K562 (cell line): ENCODE data around the gene TMEFF1. TPM values are rescaled to one million over a fixed set of nuclear protein-coding genes. Genes with fewer than 3 reads are reported as not detected.

Experiments
- ATAC-seq: fragments of 200-7000 bp; cut with Tn5 transposase; 3 replicates; pipeline ENCODE4 v1.9.1; 2020; ENCODE audit warnings: moderate library complexity
- Bru-seq: library from RNA; stranded (reverse); fragments of 400-500 nt; gene quantifications from one replicate; lab custom pipeline; 2021; lab: Mats Ljungman, UMichigan
- BruChase-seq, 2 experiments: library from RNA; stranded (reverse); fragments of 400-500 nt; gene quantifications; one replicate each; lab custom pipeline; 2021; lab: Mats Ljungman, UMichigan
- BruUV-seq: library from RNA; stranded (reverse); fragments of 400-500 nt; replicated peaks from 2 replicates; lab custom pipeline; 2021; lab: Mats Ljungman, UMichigan
- CTCF ChIA-PET: fragments of 300-600 bp; formaldehyde crosslinking; extraction: SDS; loops from one replicate; lab custom pipeline; 2021; ENCODE audit warnings: low intra/inter-chr PET ratio; lab: Yijun Ruan, JAX
- POLR2A ChIA-PET: fragments of 300-600, 350-650 bp; sonication (Branson Sonifier 250); formaldehyde crosslinking; extraction: SDS; loops from one replicate; lab custom pipeline; 2021; ENCODE audit warnings: antibody characterized with exemption, inconsistent platforms; lab: Yijun Ruan, JAX
- DNase-seq, 4 experiments: peaks; one replicate each; pipeline versions ENCODE4 v3.0.0 to v3.0.0-alpha.2; 2011 to 2018; ENCODE audit warnings: low spot score in 3 of 4, mixed read lengths in 3 of 4; ENCODE audit errors: extremely low read depth in 1 of 4
- FAIRE-seq: peaks from 2 replicates; lab custom pipeline; 2011; peaks lifted over from hg19 to GRCh38; lab: Jason Lieb, UNC
- H2AFZ ChIP-seq: 2 replicates; pipeline ENCODE4 v1.6.0; 2011; ENCODE audit warnings: low read depth, low read length, control low read depth, inconsistent platforms
- H3K27ac ChIP-seq: fragments of 200-600 bp; 3 replicates; pipeline ENCODE4 v1.8.0; 2011; ENCODE audit warnings: low read depth, mild to moderate bottlenecking, control low read depth, inconsistent platforms, low read length, moderate library complexity, mixed read lengths; ENCODE audit errors: extremely low read depth
- H3K27me3 ChIP-seq, 2 experiments: fragments of 300-600 bp in 1 of 2; 2 replicates in 1 of 2; 3 replicates in 1 of 2; pipeline versions ENCODE4 v1.6.0 to v1.8.0; 2011; ENCODE audit warnings: inconsistent platforms in 2 of 2, low read length in 2 of 2, mild to moderate bottlenecking in 1 of 2, mixed read lengths in 1 of 2, moderate library complexity in 1 of 2; ENCODE audit not compliant: control insufficient read depth in 2 of 2, insufficient read depth in 2 of 2
- H3K36me3 ChIP-seq: fragments of 300-600 bp; 3 replicates; pipeline ENCODE4 v1.8.0; 2011; ENCODE audit warnings: mild to moderate bottlenecking, low read length, inconsistent platforms; ENCODE audit not compliant: control insufficient read depth, insufficient read depth
- H3K4me1 ChIP-seq, 2 experiments: fragments of 200-600 bp in 1 of 2; replicated peaks in 1 of 2; 2 replicates in 1 of 2; 3 replicates in 1 of 2; pipeline versions ENCODE4 v1.5.1 to v1.8.0; 2011; ENCODE audit warnings: inconsistent platforms in 2 of 2, low read length in 2 of 2, mild to moderate bottlenecking in 1 of 2, mixed read lengths in 1 of 2, moderate library complexity in 1 of 2; ENCODE audit not compliant: control insufficient read depth in 2 of 2, insufficient read depth in 2 of 2
- H3K4me2 ChIP-seq: 2 replicates; pipeline ENCODE4 v1.6.1; 2011; ENCODE audit warnings: low read length, control low read depth, inconsistent platforms, mixed read lengths; ENCODE audit not compliant: insufficient read depth
- H3K4me3 ChIP-seq: fragments of 200-600 bp; sonication (generic), shearing (Covaris generic); 2 replicates; pipeline ENCODE4 v1.5.1; 2016; ENCODE audit warnings: control low read depth, inconsistent platforms
- H3K79me2 ChIP-seq: fragments of 200-600 bp; 3 replicates; pipeline ENCODE4 v1.8.0; 2011; ENCODE audit warnings: low read length, inconsistent platforms; ENCODE audit not compliant: control insufficient read depth, insufficient read depth
- H3K9ac ChIP-seq, 2 experiments: 2 replicates each; pipeline versions ENCODE4 v1.6.0 to v1.6.1; 2011; ENCODE audit warnings: low read depth in 2 of 2, low read length in 2 of 2, control low read depth in 1 of 2, inconsistent platforms in 1 of 2, mild to moderate bottlenecking in 1 of 2, mixed read lengths in 1 of 2; ENCODE audit not compliant: insufficient read depth in 1 of 2
- H3K9me1 ChIP-seq: one replicate; pipeline ENCODE4 v1.6.0; 2011; ENCODE audit warnings: inconsistent platforms, mild to moderate bottlenecking, low read length, moderate library complexity; ENCODE audit not compliant: control insufficient read depth, insufficient read depth
- H3K9me3 ChIP-seq: replicated peaks from 2 replicates; pipeline ENCODE4 v1.5.1; 2011; ENCODE audit warnings: low read depth, low read length, inconsistent platforms; ENCODE audit not compliant: control insufficient read depth, insufficient read depth
- H4K20me1 ChIP-seq: replicated peaks from 2 replicates; pipeline ENCODE4 v1.6.1; 2011; ENCODE audit warnings: low read length, inconsistent platforms, mixed read lengths; ENCODE audit not compliant: control insufficient read depth, insufficient read depth
- CCAR2 ChIP-seq: fragments of 200-400 bp; formaldehyde crosslinking; IDR thresholded peaks from 2 replicates; pipeline ENCODE4 v1.6.1; 2017; ENCODE audit warnings: mild to moderate bottlenecking, low read depth, low read length
- EGR1 ChIP-seq: fragments of 450-650 bp; conservative IDR thresholded peaks from 2 replicates; pipeline ENCODE4 v1.6.1; 2017; ENCODE audit warnings: mild to moderate bottlenecking
- L3MBTL2 ChIP-seq: fragments of 450-650 bp; IDR thresholded peaks from 2 replicates; pipeline ENCODE4 v1.6.1; 2016; ENCODE audit warnings: mild to moderate bottlenecking, moderate library complexity
- WGBS: fragments of 100-300 bp; shearing (Covaris generic); methylation state at CpG from one replicate; pipeline ENCODE4 v1.1.6; 2016; ENCODE audit warnings: low coverage, mixed read lengths; ENCODE audit not compliant: insufficient coverage; ENCODE audit errors: missing lambda C conversion rate; 5-methylcytosine and 5-hydroxymethylcytosine counted together
- in situ Hi-C: fragments of 300-500 bp; cut with MboI; formaldehyde crosslinking; loops from 4 replicates; pipeline ENCODE4 v1.15.0; 2018; ENCODE audit warnings: inconsistent platforms, mixed read lengths
- intact Hi-C: fragments of 100-400 bp; cut with micrococcal nuclease; formaldehyde crosslinking; loops from 2 replicates; pipeline ENCODE4 v1.14.2; 2022
- long read RNA-seq, 3 experiments: library from polyadenylated mRNA in 2 of 3; library from RNA in 1 of 3; unstranded in 2 of 3; stranded (forward) in 1 of 3; transcript quantifications; one replicate each; pipeline ENCODE4 v2.0.0, GENCODE V29; 2019 to 2022
- polyA minus RNA-seq, 3 experiments: library from RNA; depleted of rRNA, polyadenylated mRNA; stranded (reverse); fragments of >200 nt; gene quantifications; 2 replicates each; pipeline ENCODE4 v1.2.3, GENCODE V29; 2011
- polyA plus RNA-seq, 8 experiments: library from polyadenylated mRNA; depleted of rRNA in 4 of 8; stranded (reverse) in 5 of 8; unstranded in 3 of 8; fragments of >200 nt; fragmentation: Nextera tagmentation in 2 of 8; fragmentation: Illumina TruSeq in 1 of 8; extraction: Ambion mirVana in 2 of 8; extraction: Trizol in 1 of 8; gene quantifications; 2 replicates each; pipeline versions ENCODE4 v1.2.1 to v1.2.3, GENCODE V29; 2011 to 2014; ENCODE audit warnings: inconsistent platforms in 1 of 8, missing spikeins in 1 of 8
- total RNA-seq, 7 experiments: library from RNA; depleted of rRNA in 6 of 7; stranded (reverse); fragments of >200 nt in 6 of 7; fragmentation: Illumina TruSeq in 2 of 7; extraction: Trizol in 2 of 7; gene quantifications; 2 replicates each; pipeline versions ENCODE4 v1.2.1 to v1.2.3, GENCODE V29; 2011 to 2021; ENCODE audit warnings: low replicate concordance in 1 of 7
- TF ChIP-seq, protein P1 (sequence below): conservative IDR thresholded peaks from 2 replicates; pipeline ENCODE4 v1.6.1; 2011; ENCODE audit warnings: low read depth, mild to moderate bottlenecking, low read length; ENCODE audit not compliant: control insufficient read depth
- TF ChIP-seq, protein P2 (sequence below), 3 experiments: IDR thresholded peaks in 2 of 3; conservative IDR thresholded peaks in 1 of 3; 2 replicates each; pipeline ENCODE4 v1.5.1; 2011 to 2012; ENCODE audit warnings: low read length in 3 of 3, mild to moderate bottlenecking in 3 of 3, control low read depth in 2 of 3, improper control_type of control experiment in 1 of 3, inconsistent platforms in 1 of 3, low read depth in 1 of 3, mixed read lengths in 1 of 3, moderate library complexity in 1 of 3; ENCODE audit not compliant: insufficient read depth in 2 of 3
- TF ChIP-seq, protein P3 (sequence below), 2 experiments: IDR thresholded peaks; 2 replicates each; pipeline ENCODE4 v1.6.1; 2011; ENCODE audit warnings: borderline replicate concordance in 1 of 2, control low read depth in 1 of 2, low read depth in 1 of 2, low read length in 1 of 2, mild to moderate bottlenecking in 1 of 2, mixed read lengths in 1 of 2, moderate library complexity in 1 of 2; ENCODE audit not compliant: insufficient read depth in 1 of 2, insufficient read length in 1 of 2, poor library complexity in 1 of 2, severe bottlenecking in 1 of 2; ENCODE audit errors: extremely low read depth in 1 of 2

Gene TMEFF1, protein sequence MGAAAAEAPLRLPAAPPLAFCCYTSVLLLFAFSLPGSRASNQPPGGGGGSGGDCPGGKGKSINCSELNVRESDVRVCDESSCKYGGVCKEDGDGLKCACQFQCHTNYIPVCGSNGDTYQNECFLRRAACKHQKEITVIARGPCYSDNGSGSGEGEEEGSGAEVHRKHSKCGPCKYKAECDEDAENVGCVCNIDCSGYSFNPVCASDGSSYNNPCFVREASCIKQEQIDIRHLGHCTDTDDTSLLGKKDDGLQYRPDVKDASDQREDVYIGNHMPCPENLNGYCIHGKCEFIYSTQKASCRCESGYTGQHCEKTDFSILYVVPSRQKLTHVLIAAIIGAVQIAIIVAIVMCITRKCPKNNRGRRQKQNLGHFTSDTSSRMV
- 0.19 and 0.32 TPM in 2 replicates for total RNA-seq (2011; cell fraction: chromatin; rRNA removed; ENCODE audit: low replicate concordance)
- total RNA-seq (2011; cell fraction: nucleolus; rRNA removed): not detected in 2 replicates
- 0.37 TPM in 1 of 2 replicates, not detected in the other for total RNA-seq (2011; cell fraction: nucleoplasm; rRNA removed)
- total RNA-seq (2014; rRNA removed): 0.49 and 0.59 TPM in 2 replicates
- total RNA-seq (2014; rRNA removed; fragmentation: Illumina TruSeq; extraction: Trizol): 0.11 TPM in 1 of 2 replicates, not detected in the other
- 0.07 TPM in 1 of 2 replicates, not detected in the other for total RNA-seq (2015; rRNA removed; fragmentation: Illumina TruSeq; extraction: Trizol)
- total RNA-seq (2021): 0.83 and 1.1 TPM in 2 replicates
- 0.04 and 0.08 TPM in 2 replicates for polyA plus RNA-seq (2011; rRNA removed)
- polyA plus RNA-seq (2011; cell fraction: cytosol; rRNA removed): 0.06 and 0.31 TPM in 2 replicates
- 0.06 and 0.28 TPM in 2 replicates for polyA plus RNA-seq (2011; cell fraction: nucleus; rRNA removed)
- polyA plus RNA-seq (2012): 0.09 and 0.18 TPM in 2 replicates
- polyA plus RNA-seq (2014; fragmentation: Illumina TruSeq; extraction: Trizol): 0.30 and 0.40 TPM in 2 replicates
- polyA plus RNA-seq (2014; fragmentation: Nextera tagmentation; extraction: Ambion mirVana): not detected
- polyA plus RNA-seq (2014; rRNA removed): 0.11 and 0.28 TPM in 2 replicates
- polyA minus RNA-seq (2011; rRNA and poly(A)+ RNA removed): 0.18 TPM in 1 of 2 replicates, not detected in the other
- 0.48 and 1.0 TPM in 2 replicates for polyA minus RNA-seq (2011; cell fraction: cytosol; rRNA and poly(A)+ RNA removed)
- 0.11 TPM in 1 of 2 replicates, not detected in the other for polyA minus RNA-seq (2011; cell fraction: nucleus; rRNA and poly(A)+ RNA removed)
- percentile 31 among the genes with signal in this experiment for Bru-seq, nascent RNA
- BruChase-seq, experiment 1, labeled RNA remaining after a 2-hour chase: not detected
- percentile 10 among the genes with signal in this experiment for BruChase-seq, experiment 2, labeled RNA remaining after a 6-hour chase
- long read RNA-seq, experiment 1, partial matches to known transcripts: 0 of 7 reads
- long read RNA-seq, experiment 1, other reads (novel, unspliced or antisense): 3 of 7 reads
- long read RNA-seq, experiment 2, partial matches to known transcripts: 0 of 3 reads
- long read RNA-seq, experiment 2, other reads (novel, unspliced or antisense): 3 of 3 reads
- long read RNA-seq, experiment 3, partial matches to known transcripts: 0 of 1 reads
- long read RNA-seq, experiment 3, other reads (novel, unspliced or antisense): 1 of 1 reads

DNA sequence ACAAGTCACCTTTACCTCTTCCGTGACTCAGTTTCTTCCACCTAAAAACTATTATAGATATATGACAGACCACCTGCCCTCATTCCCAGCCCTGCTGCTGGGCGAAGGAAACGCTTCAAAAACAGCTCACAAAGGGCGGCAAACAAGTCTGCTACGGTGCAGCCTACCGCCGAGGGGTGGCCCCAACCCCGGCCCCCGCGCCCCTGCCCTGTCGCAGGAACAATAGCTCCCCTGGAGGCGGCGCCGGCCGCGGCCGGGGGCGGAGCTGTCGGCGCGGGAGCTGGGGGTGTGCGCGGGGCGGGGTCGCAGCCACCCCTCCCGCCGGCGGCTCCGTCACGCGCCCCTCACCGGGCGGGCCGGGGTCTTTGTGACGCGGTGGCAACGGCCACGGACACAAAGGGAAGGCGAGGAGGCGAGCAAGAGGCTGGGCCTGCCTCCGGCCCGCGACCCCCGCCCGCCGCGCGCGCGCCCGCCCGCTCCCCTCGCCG is at the start of gene TMEFF1:
TMEFF1 (plus strand) TSS at position 362 of the 488 bp plus-strand sequence. CDS start 396 bp downstream, outside the sequence.
- H3K4me3 ChIP-seq: peak within 1 kb of the TSS; percentile 43
- WGBS: under 1% methylated on average over 11 of the region's 54 CpGs
- intact Hi-C loops: no loop called here
- H3K4me2 ChIP-seq: peak within 1 kb of the TSS; percentile 46
- ATAC-seq (peak; percentile 91), FAIRE-seq (no peak), DNase-seq (peak; percentile 75 to 89 (median 85))
- H3K9me1 ChIP-seq: no peaks in the 10 kb centered on the region
- H3K27ac ChIP-seq: no peak within 1 kb of the TSS
- no peaks in the 10 kb centered on the region for H4K20me1 ChIP-seq
- peaks cover 0 to 10% of the 10 kb centered on the region in 2 experiments; a peak in 4 of 5 replicates for H3K27me3 ChIP-seq
- no peaks in the 10 kb centered on the region for H3K79me2 ChIP-seq
- H3K36me3 ChIP-seq: no peaks in the 10 kb centered on the region
- POLR2A ChIA-PET: interaction anchor here (0.7 kb wide), 1 partner anchor 383 kb away, joined by 3 read pairs; no protein-coding TSS in a partner anchor
- peak within 1 kb of the TSS in 1 of 2 experiments; percentile 87; a peak in 2 of 4 replicates for H3K9ac ChIP-seq
- H3K9me3 ChIP-seq: no peaks in the 10 kb centered on the region; the same call in 1 of the 2 replicates
- no TSS peak for BruUV-seq
- CTCF ChIA-PET: interaction anchor here (0.6 kb wide), 1 partner anchor 15 kb away, joined by 3 read pairs; no protein-coding TSS in a partner anchor
- peaks cover 6 to 17% of the 10 kb centered on the region in 2 experiments; a peak in 4 of 5 replicates for H3K4me1 ChIP-seq
- in situ Hi-C loops: no loop called here
- peak within 1 kb of the TSS; percentile 77 for H2AFZ ChIP-seq
- TF ChIP-seq, protein P1, sequence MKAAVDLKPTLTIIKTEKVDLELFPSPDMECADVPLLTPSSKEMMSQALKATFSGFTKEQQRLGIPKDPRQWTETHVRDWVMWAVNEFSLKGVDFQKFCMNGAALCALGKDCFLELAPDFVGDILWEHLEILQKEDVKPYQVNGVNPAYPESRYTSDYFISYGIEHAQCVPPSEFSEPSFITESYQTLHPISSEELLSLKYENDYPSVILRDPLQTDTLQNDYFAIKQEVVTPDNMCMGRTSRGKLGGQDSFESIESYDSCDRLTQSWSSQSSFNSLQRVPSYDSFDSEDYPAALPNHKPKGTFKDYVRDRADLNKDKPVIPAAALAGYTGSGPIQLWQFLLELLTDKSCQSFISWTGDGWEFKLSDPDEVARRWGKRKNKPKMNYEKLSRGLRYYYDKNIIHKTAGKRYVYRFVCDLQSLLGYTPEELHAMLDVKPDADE: 0 out of 2 replicates have a peak, but pooled peaks have one; percentile 21
- peak; percentile 66; the same call in 1 of the 2 replicates for TF ChIP-seq L3MBTL2
- TF ChIP-seq, protein P2, sequence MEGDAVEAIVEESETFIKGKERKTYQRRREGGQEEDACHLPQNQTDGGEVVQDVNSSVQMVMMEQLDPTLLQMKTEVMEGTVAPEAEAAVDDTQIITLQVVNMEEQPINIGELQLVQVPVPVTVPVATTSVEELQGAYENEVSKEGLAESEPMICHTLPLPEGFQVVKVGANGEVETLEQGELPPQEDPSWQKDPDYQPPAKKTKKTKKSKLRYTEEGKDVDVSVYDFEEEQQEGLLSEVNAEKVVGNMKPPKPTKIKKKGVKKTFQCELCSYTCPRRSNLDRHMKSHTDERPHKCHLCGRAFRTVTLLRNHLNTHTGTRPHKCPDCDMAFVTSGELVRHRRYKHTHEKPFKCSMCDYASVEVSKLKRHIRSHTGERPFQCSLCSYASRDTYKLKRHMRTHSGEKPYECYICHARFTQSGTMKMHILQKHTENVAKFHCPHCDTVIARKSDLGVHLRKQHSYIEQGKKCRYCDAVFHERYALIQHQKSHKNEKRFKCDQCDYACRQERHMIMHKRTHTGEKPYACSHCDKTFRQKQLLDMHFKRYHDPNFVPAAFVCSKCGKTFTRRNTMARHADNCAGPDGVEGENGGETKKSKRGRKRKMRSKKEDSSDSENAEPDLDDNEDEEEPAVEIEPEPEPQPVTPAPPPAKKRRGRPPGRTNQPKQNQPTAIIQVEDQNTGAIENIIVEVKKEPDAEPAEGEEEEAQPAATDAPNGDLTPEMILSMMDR (IDR thresholded peaks at IDR 0.05 in 2 of 3, conservative IDR thresholded peaks at IDR 0.05 in 1 of 3; ENCODE audit: insufficient read depth in 2 of 3, low read depth in 1 of 3, low read length in 3 of 3): peak in 1 of 3 experiments; percentile 61; a peak in 2 of 6 replicates
- TF ChIP-seq, protein P3, sequence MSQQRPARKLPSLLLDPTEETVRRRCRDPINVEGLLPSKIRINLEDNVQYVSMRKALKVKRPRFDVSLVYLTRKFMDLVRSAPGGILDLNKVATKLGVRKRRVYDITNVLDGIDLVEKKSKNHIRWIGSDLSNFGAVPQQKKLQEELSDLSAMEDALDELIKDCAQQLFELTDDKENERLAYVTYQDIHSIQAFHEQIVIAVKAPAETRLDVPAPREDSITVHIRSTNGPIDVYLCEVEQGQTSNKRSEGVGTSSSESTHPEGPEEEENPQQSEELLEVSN (IDR thresholded peaks at IDR 0.05; ENCODE audit: borderline replicate concordance in 1 of 2, extremely low read depth in 1 of 2, insufficient read depth in 1 of 2, insufficient read length in 1 of 2, low read depth in 1 of 2, low read length in 1 of 2, poor library complexity in 1 of 2, severe bottlenecking in 1 of 2): peak in 1 of 2 experiments; percentile 90
- TF ChIP-seq CCAR2: no peak
- 0 out of 2 replicates have a peak, but pooled peaks have one; percentile 16 for TF ChIP-seq EGR1
